SKM-1 treated with dmso at 0.1 percent for 144 hours (cell line): ENCODE data around the gene DNM1.
"Not testable (repeated sequence)": the region's sequence is repeated elsewhere in the genome, so short reads cannot be mapped to it uniquely, and the experiment has no call there.

Experiments used
- DNase-seq: peaks from one replicate; lab custom pipeline; 2025; ENCODE audit not compliant: unreplicated experiment; lab: John Stamatoyannopoulos, UW

The DNM1 gene

GRCh38 chr9:128175726-128176125 is 27.5 kb upstream of the DNM1 start:
- DNase-seq = no peak

GRCh38 chr9:128178806-128179431 is 24.3 kb upstream of the DNM1 start:
- DNase-seq = no peak

- DNase-seq = no peak
These were observed 23.2 kb upstream of the DNM1 start for GRCh38 chr9:128180001-128180400.

- DNase-seq = no peak
These were observed 22.7 kb upstream of the DNM1 start for GRCh38 chr9:128180447-128180846.

GRCh38 chr9:128181480-128181879 is 21.7 kb upstream of the DNM1 start:
- not testable (repeated sequence) for DNase-seq

- DNase-seq = no peak
These were observed 20.1 kb upstream of the DNM1 start for GRCh38 chr9:128182893-128183588.

- no peak for DNase-seq
These were observed 16.9 kb upstream of the DNM1 start for GRCh38 chr9:128185979-128186965.

- DNase-seq = no peak
These were observed 15.8 kb upstream of the DNM1 start for GRCh38 chr9:128187361-128187760.

- no peak for DNase-seq
These were observed 15.0 kb upstream of the DNM1 start for GRCh38 chr9:128188209-128188608.

GRCh38 chr9:128190013-128190412 is 13.2 kb upstream of the DNM1 start:
- DNase-seq = no peak

GRCh38 chr9:128190516-128191405 is 12.4 kb upstream of the DNM1 start:
- no peak for DNase-seq

GRCh38 chr9:128191406-128192046 is 11.7 kb upstream of the DNM1 start, which contains the start of gene CIZ1:
CIZ1 (minus strand) TSS chr9:128191572; CDS start chr9:128190857, 715 bp downstream.
- peak; percentile 58 for DNase-seq

- DNase-seq = no peak
These were observed 10.4 kb upstream of the DNM1 start for GRCh38 chr9:128192601-128193371.

GRCh38 chr9:128193469-128194096 is 9.6 kb upstream of the DNM1 start:
- DNase-seq = no peak

- no peak for DNase-seq
These were observed 1.5 kb upstream of the DNM1 start for GRCh38 chr9:128201441-128202369.

- no peak for DNase-seq
These were observed 543 bp upstream of the DNM1 start for GRCh38 chr9:128202648-128203023.

- peak; percentile 45 for DNase-seq
These were observed 750 bp downstream of the DNM1 start for GRCh38 chr9:128203707-128204551.
